ENCODE data around the gene TFF3. TPM values are rescaled to one million over a fixed set of nuclear protein-coding genes. Genes with fewer than 3 reads are reported as not detected.

The TFF3 gene
- total and polyA plus RNA-seq, 10 of the 15 experiments (the other 5 are each of a cell fraction or from before 2014, with no cell fraction given) = not detected

DNA sequence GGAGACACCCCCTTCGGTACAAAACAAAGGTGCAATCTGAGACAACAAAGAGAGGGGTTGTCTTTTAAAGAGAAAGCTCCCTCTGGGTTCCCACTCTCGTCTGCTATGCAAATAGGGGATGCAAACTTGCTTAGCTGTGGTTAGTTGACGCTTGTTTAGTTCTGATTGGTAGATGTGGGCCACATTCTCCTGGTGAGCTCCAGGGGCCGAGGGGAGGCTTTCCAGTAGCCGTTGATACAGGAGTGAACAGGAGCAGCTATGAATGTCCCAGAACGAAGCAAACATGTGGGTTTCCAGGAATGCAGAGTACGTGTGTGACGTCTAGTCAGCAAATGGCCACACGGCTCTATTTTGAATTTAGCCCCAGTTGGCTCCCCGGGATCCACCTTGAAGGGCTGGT lies 20.8 kb upstream of the TFF3 start (continued):
- no peak for TF ChIP-seq MEF2B (IDR thresholded peaks at IDR 0.05; ENCODE audit: partially characterized antibody, poor library complexity, severe bottlenecking)
- TF ChIP-seq NFIC (IDR thresholded peaks at IDR 0.05; ENCODE audit: low read depth, low read length) = no peak
- peak; percentile 73; the same call in 1 of the 3 replicates for TF ChIP-seq POU2F2 (IDR thresholded peaks at IDR 0.05; ENCODE audit: borderline replicate concordance, low read depth, low read length)
- no peak for TF ChIP-seq WRNIP1 (IDR thresholded peaks at IDR 0.05; ENCODE audit: borderline replicate concordance, low read depth, low read length)
- TF ChIP-seq, protein P1, sequence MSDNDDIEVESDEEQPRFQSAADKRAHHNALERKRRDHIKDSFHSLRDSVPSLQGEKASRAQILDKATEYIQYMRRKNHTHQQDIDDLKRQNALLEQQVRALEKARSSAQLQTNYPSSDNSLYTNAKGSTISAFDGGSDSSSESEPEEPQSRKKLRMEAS (IDR thresholded peaks at IDR 0.05; ENCODE audit: low read depth, low read length) = no peak

DNA sequence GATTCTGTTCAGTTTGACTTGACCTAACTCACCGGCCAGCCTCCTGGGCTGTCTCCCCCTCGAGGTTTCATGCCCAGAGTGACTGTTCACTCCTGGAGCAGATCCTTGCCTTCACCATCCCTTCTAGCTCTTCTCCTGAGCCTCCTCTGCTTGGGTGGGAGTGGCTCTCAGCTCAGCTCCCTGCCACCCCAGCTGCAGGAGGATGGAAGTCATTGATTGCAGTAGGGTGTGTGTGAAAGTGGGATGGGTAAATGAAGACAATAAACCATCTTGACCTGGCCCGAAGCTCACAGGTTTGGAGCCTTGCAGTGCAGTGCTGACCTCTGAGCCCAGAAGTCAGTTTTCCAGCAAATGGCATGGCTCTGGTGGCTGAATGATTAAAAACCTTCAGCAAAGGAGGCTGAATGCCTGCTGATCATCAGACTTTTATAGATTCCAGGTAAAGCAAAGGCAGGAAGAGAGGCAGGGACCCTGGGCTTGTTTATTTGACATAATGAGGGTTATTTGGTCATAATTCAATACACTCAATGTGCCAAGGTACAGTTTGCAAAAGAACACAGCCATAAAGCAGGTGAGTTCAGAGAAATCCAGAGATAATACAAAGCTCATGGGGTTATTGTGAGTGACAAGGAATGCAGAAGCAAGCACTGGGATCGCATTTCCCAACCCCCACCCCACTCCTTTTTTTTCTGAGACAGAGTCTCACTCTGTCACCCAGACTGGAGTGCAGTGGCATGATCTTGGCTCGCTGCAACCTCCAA lies 17.5 kb upstream of the TFF3 start:
- no peak overlapping the region for H3K27ac ChIP-seq (ENCODE audit: control insufficient read depth, insufficient read depth)
- no peak overlapping the region for H3K4me3 ChIP-seq
- SMC1A ChIA-PET (ENCODE audit: uncharacterized antibody, unreplicated experiment) = interaction anchor here (1.0 to 1.3 kb wide), 2 partner anchors 10 to 71 kb away, joined by 3 to 4 read pairs; partner anchors contain the start of gene UBASH3A
- intact Hi-C loops (cut with micrococcal nuclease; ENCODE audit: unreplicated experiment) = loop anchor here (5.0 kb wide), 1 partner anchor 45 kb away; no protein-coding TSS in a partner anchor
- no peak overlapping the region for H2AFZ ChIP-seq (ENCODE audit: control insufficient read depth, low read depth, low read length)
- in situ Hi-C loops (cut with MboI) = no loop called here
- POLR2A ChIA-PET = no interaction called here
- H3K4me2 ChIP-seq (ENCODE audit: control insufficient read depth, insufficient read depth) = no peak overlapping the region
- no peaks in the 10 kb centered on the region; the same call in 2 of the 3 replicates for H3K9me3 ChIP-seq (replicated peaks; ENCODE audit: control insufficient read depth, insufficient read depth, low read length)
- DNase-seq (ENCODE audit: low read depth, low spot score) (no peak), FAIRE-seq (no peak), ATAC-seq (no peak)
- CTCF ChIA-PET = no interaction called here
- no peaks in the 10 kb centered on the region for H3K36me3 ChIP-seq (ENCODE audit: control insufficient read depth in 2 of 2, insufficient read depth in 2 of 2, low read length in 1 of 2)
- BruUV-seq (replicated peaks) = no TSS peak
- no peaks in the 10 kb centered on the region for H3K27me3 ChIP-seq (replicated peaks in 1 of 2; ENCODE audit: control insufficient read depth in 2 of 2, insufficient read depth in 2 of 2, low read length in 1 of 2)
- no peaks in the 10 kb centered on the region for H3K79me2 ChIP-seq (ENCODE audit: control insufficient read depth, insufficient read depth, low read length)
- RAD21 ChIA-PET (ENCODE audit: unreplicated experiment) = no interaction called here
- peaks cover 3% of the 10 kb centered on the region; the same call in 1 of the 2 replicates for H3K4me1 ChIP-seq (ENCODE audit: control insufficient read depth, insufficient read depth, low read length)
- 41% methylated on average over 5 of the region's 5 CpGs for whole genome bisulfite sequencing (ENCODE audit: insufficient coverage, insufficient replicate concordance, low lambda C conversion rate, missing lambda C conversion rate)
- TF ChIP-seq HDGF (IDR thresholded peaks at IDR 0.05) (no peak), CBFB (IDR thresholded peaks at IDR 0.05; ENCODE audit: low read depth) (no peak), EZH2 (IDR thresholded peaks at IDR 0.05; ENCODE audit: borderline replicate concordance, control insufficient read depth, low read depth, low read length) (no peak), SUPT20H (IDR thresholded peaks at IDR 0.05; ENCODE audit: borderline replicate concordance, control insufficient read depth, low read depth, low read length) (no peak), ZNF384 (IDR thresholded peaks at IDR 0.05; ENCODE audit: borderline replicate concordance, low read depth, low read length) (no peak), EP300 (IDR thresholded peaks at IDR 0.05; ENCODE audit: borderline replicate concordance in 1 of 2, control insufficient read depth in 1 of 2, low read depth in 2 of 2, low read length in 2 of 2) (no peak), RAD21 (IDR thresholded peaks at IDR 0.05; ENCODE audit: insufficient read depth, low read depth, low read length) (no peak), MEF2A (IDR thresholded peaks at IDR 0.05; ENCODE audit: insufficient read depth, low read depth, low read length) (no peak), CHD1 (IDR thresholded peaks at IDR 0.05; ENCODE audit: low read depth, low read length) (no peak)
- TF ChIP-seq, protein P2, sequence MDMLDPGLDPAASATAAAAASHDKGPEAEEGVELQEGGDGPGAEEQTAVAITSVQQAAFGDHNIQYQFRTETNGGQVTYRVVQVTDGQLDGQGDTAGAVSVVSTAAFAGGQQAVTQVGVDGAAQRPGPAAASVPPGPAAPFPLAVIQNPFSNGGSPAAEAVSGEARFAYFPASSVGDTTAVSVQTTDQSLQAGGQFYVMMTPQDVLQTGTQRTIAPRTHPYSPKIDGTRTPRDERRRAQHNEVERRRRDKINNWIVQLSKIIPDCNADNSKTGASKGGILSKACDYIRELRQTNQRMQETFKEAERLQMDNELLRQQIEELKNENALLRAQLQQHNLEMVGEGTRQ (IDR thresholded peaks at IDR 0.05; ENCODE audit: borderline replicate concordance, low read depth, low read length) = no peak
- TF ChIP-seq, protein P3, sequence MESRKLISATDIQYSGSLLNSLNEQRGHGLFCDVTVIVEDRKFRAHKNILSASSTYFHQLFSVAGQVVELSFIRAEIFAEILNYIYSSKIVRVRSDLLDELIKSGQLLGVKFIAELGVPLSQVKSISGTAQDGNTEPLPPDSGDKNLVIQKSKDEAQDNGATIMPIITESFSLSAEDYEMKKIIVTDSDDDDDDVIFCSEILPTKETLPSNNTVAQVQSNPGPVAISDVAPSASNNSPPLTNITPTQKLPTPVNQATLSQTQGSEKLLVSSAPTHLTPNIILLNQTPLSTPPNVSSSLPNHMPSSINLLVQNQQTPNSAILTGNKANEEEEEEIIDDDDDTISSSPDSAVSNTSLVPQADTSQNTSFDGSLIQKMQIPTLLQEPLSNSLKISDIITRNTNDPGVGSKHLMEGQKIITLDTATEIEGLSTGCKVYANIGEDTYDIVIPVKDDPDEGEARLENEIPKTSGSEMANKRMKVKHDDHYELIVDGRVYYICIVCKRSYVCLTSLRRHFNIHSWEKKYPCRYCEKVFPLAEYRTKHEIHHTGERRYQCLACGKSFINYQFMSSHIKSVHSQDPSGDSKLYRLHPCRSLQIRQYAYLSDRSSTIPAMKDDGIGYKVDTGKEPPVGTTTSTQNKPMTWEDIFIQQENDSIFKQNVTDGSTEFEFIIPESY (IDR thresholded peaks at IDR 0.05) = no peak
- TF ChIP-seq, protein P1 (IDR thresholded peaks at IDR 0.05; ENCODE audit: low read depth, low read length) = no peak
- TF ChIP-seq, protein P4, sequence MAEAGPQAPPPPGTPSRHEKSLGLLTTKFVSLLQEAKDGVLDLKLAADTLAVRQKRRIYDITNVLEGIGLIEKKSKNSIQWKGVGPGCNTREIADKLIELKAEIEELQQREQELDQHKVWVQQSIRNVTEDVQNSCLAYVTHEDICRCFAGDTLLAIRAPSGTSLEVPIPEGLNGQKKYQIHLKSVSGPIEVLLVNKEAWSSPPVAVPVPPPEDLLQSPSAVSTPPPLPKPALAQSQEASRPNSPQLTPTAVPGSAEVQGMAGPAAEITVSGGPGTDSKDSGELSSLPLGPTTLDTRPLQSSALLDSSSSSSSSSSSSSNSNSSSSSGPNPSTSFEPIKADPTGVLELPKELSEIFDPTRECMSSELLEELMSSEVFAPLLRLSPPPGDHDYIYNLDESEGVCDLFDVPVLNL (IDR thresholded peaks at IDR 0.05; ENCODE audit: low read depth, low read length) = no peak
- H3K9ac ChIP-seq (ENCODE audit: control insufficient read depth, insufficient read depth, low read length) = no peak overlapping the region
- no peaks in the 10 kb centered on the region for H4K20me1 ChIP-seq (ENCODE audit: control insufficient read depth, insufficient read depth)

Measured in GM12878 (cell line).